SK-N-MC (cell line): ENCODE measurements around the gene FAM149B1.

Source experiments
- DNase-seq: peaks from one replicate; pipeline ENCODE4 v3.0.0-alpha.2; 2011; ENCODE audit warnings: low read depth, low spot score
- H3K27ac ChIP-seq: fragments of 200-600 bp; sonication (generic); 2 replicates; pipeline ENCODE4 v1.5.1; 2016; ENCODE audit warnings: mixed run types
- H3K36me3 ChIP-seq: fragments of 200-600 bp; sonication (generic); 2 replicates; pipeline ENCODE4 v1.6.1; 2017; ENCODE audit warnings: antibody characterized with exemption, low read length, mixed read lengths; ENCODE audit not compliant: insufficient read depth
- H3K4me3 ChIP-seq: fragments of 200-600 bp; sonication (generic); 2 replicates; pipeline ENCODE4 v1.5.1; 2016
- H3K9ac ChIP-seq: fragments of 200-600 bp; sonication (generic); 2 replicates; pipeline ENCODE4 v1.8.0; 2017; ENCODE audit warnings: mixed run types, mixed read lengths; ENCODE audit not compliant: insufficient read length
- H3K9me3 ChIP-seq: fragments of 200-600 bp; sonication (generic); 2 replicates; pipeline ENCODE4 v1.6.1; 2017; ENCODE audit warnings: low read depth, mild to moderate bottlenecking, antibody characterized with exemption, low read length, moderate library complexity, mixed read lengths
- EZH2 ChIP-seq: fragments of 200-600 bp; sonication (generic); IDR thresholded peaks from one replicate; pipeline ENCODE4 v1.6.1; 2017; ENCODE audit warnings: antibody characterized with exemption
- FOXP2 ChIP-seq: optimal IDR thresholded peaks from 2 replicates; pipeline ENCODE3; 2011; ENCODE audit warnings: mild to moderate bottlenecking, moderate library complexity; ENCODE audit not compliant: insufficient read depth; ENCODE audit errors: extremely low read length, control extremely low read depth
- POLR2AphosphoS5 ChIP-seq: IDR thresholded peaks from 2 replicates; pipeline ENCODE4 v1.6.1; 2012; ENCODE audit warnings: mild to moderate bottlenecking, low read depth, low read length, borderline replicate concordance

Gene FAM149B1

GRCh38 chr10:73262880-73263555 lies 95.1 kb downstream of the FAM149B1 start:
- H3K36me3 ChIP-seq, result no peaks in the 10 kb centered on the region
- TF ChIP-seq EZH2 (no peak), FOXP2 (no peak), POLR2AphosphoS5 (no peak)

DNA sequence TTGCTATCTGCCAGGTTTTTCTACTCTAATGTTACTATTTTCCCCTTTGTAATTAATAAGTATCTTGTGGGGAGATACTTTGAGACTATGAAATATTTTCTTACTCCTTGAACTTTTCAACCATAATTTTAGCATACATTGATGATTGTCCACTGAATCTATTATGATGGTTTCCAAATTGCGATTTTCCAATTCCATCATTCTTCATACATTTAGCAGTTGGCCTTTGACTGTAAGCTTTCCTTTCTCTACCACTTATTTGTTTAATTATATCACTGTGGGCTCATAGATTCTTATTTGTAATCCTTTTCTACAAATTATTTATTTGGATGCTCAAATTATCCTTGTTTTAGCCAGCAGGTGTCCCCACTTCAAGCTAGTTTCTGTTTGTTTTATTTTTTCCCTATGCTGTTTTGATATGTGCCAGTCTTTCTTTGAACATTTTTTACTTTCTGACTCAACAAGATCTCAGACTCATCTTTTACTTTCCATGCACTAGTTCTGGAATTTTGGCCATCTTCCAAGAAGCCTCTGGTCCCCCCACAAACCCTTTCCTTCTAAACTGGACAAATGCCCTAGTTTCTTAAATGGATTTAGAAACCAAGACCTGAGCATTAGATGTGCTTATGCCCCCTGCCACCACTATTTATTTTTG lies 95.9 kb downstream of the FAM149B1 start:
- Histone ChIP-seq H3K36me3 (no peaks in the 10 kb centered on the region), H3K27ac (no peak overlapping the region), H3K9me3 (no peaks in the 10 kb centered on the region), H3K9ac (no peak overlapping the region), H3K4me3 (no peak overlapping the region)
- no peak for DNase-seq
- no peak for TF ChIP-seq POLR2AphosphoS5
- no peak for TF ChIP-seq FOXP2
- TF ChIP-seq EZH2, result no peak

More at GRCh38 chr10:73262880-73263555, 95.1 kb downstream of the FAM149B1 start:
- no peak for DNase-seq
- Histone ChIP-seq H3K27ac (no peak overlapping the region), H3K9me3 (no peaks in the 10 kb centered on the region), H3K9ac (no peak overlapping the region), H3K4me3 (no peak overlapping the region)

- Histone ChIP-seq H3K36me3 (no peaks in the 10 kb centered on the region), H3K9me3 (no peaks in the 10 kb centered on the region), H3K4me3 (no peak overlapping the region), H3K9ac (no peak overlapping the region), H3K27ac (no peak overlapping the region)
- DNase-seq, result no peak
- TF ChIP-seq EZH2 (no peak), POLR2AphosphoS5 (no peak), FOXP2 (no peak)
These were observed 96.5 kb downstream of the FAM149B1 start for GRCh38 chr10:73264423-73264822.

- Histone ChIP-seq H3K9ac (no peak overlapping the region), H3K9me3 (no peaks in the 10 kb centered on the region), H3K36me3 (no peaks in the 10 kb centered on the region), H3K4me3 (no peak overlapping the region), H3K27ac (no peak overlapping the region)
- no peak for DNase-seq
- no peak for TF ChIP-seq POLR2AphosphoS5
- TF ChIP-seq FOXP2, result no peak
- no peak for TF ChIP-seq EZH2
These were observed 113.2 kb downstream of the FAM149B1 start for GRCh38 chr10:73281097-73281496.

DNA sequence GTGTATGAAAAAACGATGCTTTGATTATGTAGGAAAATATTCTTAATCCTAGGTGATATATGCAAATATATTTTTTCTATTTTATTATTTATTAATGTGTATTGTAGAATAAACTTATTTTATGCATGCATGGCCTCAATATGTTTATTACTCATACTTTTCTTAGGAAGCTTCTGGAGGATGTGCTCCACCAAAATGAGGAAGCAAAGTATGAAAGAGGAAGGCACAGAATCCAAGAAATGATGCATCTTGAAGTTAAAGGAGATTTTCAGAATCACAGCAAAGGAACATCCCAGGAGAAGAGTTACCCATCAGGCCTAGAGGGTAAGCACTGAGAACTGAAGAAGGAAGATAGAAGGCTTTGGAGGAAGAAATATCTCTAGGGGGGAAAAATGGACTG lies 119.5 kb downstream of the FAM149B1 start:
- no peak overlapping the region for H3K4me3 ChIP-seq
- H3K36me3 ChIP-seq, result no peaks in the 10 kb centered on the region
- no peak overlapping the region for H3K27ac ChIP-seq
- TF ChIP-seq POLR2AphosphoS5, result no peak
- TF ChIP-seq FOXP2, result no peak
- TF ChIP-seq EZH2, result no peak
- H3K9ac ChIP-seq, result no peak overlapping the region
- no peak for DNase-seq
- no peaks in the 10 kb centered on the region for H3K9me3 ChIP-seq

DNA sequence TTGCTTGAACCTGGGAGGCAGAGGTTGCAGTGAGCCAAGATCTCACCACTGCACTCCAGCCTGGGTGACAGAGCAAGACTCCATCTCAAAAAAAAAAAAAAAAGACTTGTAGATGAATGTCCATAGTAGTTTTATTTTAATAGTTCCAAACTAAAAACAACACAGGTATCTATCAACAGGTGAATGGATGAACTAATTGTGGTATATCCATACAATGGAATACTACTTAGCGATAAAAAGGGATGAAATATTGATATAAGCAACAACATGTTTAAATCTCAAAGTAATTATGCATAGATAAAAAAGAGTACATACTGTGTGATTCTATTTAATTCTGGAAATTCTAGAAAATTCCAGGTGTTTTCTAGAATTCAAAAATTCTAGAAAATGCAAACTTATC lies 122.0 kb downstream of the FAM149B1 start:
- DNase-seq, result no peak
- Histone ChIP-seq H3K9me3 (no peaks in the 10 kb centered on the region), H3K4me3 (no peak overlapping the region), H3K27ac (no peak overlapping the region), H3K36me3 (no peaks in the 10 kb centered on the region), H3K9ac (no peak overlapping the region)
- TF ChIP-seq EZH2 (no peak), POLR2AphosphoS5 (no peak), FOXP2 (no peak)

- H3K9ac ChIP-seq, result no peak overlapping the region
- TF ChIP-seq POLR2AphosphoS5 (no peak), FOXP2 (no peak), EZH2 (no peak)
- H3K36me3 ChIP-seq, result no peaks in the 10 kb centered on the region
- H3K9me3 ChIP-seq, result no peaks in the 10 kb centered on the region
- no peak overlapping the region for H3K4me3 ChIP-seq
- no peak for DNase-seq
- H3K27ac ChIP-seq, result no peak overlapping the region
These were observed 125.5 kb downstream of the FAM149B1 start for GRCh38 chr10:73293461-73293860.
